IgD-negative memory B cell (primary cell): Measurements from ENCODE around the gene CYP46A1. TPM values are rescaled to one million over a fixed set of nuclear protein-coding genes. Genes with fewer than 3 reads are reported as not detected.

Experiments used
- H3K27ac Mint-ChIP-seq, 3 donors: one replicate each; pipeline ENCODE4 v1.8.0; 2020 to 2022; ENCODE audit warnings: mild to moderate bottlenecking in 3 of 3, mixed read lengths in 3 of 3, moderate library complexity in 1 of 3
- H3K27me3 Mint-ChIP-seq: one replicate; pipeline ENCODE4 v1.8.0; 2021; ENCODE audit warnings: mixed read lengths
- H3K36me3 Mint-ChIP-seq: one replicate; pipeline ENCODE4 v1.8.0; 2020; ENCODE audit warnings: mild to moderate bottlenecking, mixed read lengths
- H3K4me1 Mint-ChIP-seq, 3 donors: one replicate each; pipeline ENCODE4 v1.8.0; 2020 to 2022; ENCODE audit warnings: mixed read lengths in 3 of 3, mild to moderate bottlenecking in 1 of 3
- H3K4me3 Mint-ChIP-seq, 4 donors: one replicate each; pipeline ENCODE4 v1.8.0; 2020 to 2022; ENCODE audit warnings: mild to moderate bottlenecking in 4 of 4, mixed read lengths in 4 of 4, moderate library complexity in 3 of 4
- H3K9me3 Mint-ChIP-seq, 3 donors: one replicate each; pipeline ENCODE4 v1.8.0; 2020 to 2021; ENCODE audit warnings: mixed read lengths in 3 of 3, mild to moderate bottlenecking in 1 of 3
- polyA plus RNA-seq: library from polyadenylated mRNA; unstranded; fragments of 300-500 nt; fragmentation: Illumina TruSeq; gene quantifications from one replicate; pipeline ENCODE4 v1.2.3, GENCODE V29; 2021

Gene CYP46A1
- polyA plus RNA-seq, 1 donor from 2014 or later = not detected

DNA sequence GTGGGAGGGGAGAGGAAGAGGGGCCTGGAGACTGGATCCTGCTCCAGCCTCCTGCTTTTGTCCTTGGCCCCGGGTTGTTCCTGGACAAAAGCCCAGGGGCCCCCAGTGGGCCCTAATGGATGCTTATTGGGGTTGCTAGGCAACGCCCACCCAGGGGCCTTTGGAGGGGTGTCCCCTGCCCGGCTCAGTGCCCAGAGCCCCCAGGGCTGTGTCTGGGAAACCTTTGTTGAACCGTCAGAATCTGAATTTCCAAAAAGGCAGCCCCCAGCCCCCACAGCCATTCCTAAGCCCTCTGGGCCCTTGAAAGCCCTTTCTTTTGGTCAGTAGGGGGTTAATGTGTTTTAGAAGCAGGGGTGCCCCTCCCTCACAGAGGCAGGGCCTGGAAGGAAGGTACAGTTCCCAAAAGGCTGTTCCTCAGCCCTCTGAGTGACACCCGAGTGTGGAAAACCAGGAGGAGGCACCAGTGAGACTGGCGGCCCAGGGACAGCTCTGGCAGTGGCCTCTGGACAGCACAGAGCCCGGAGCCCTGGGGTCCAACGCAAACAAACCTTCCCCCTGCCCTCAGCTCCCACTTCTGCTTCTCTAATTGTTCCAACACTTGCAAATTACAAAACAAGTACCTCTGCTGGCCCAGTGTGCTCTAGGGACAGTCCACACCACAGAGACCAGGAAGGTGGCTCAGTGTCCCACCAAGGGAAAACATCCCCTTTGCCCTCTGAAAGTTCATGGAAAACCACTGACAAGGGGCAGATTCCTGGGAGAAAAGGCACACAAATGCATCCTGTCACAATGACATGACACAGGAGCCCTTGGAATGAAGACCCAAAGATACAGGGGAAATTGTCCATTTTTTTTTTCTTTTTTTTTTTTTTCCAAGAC is 19.8 kb upstream of the CYP46A1 start:
- H3K9me3 Mint-ChIP-seq = peaks cover 0 to 2% (median 0%) of the 10 kb centered on the region in 3 donors
- no peak overlapping the region for H3K27ac Mint-ChIP-seq
- H3K4me1 Mint-ChIP-seq = peaks cover 0 to 6% (median 0%) of the 10 kb centered on the region in 3 donors
- H3K4me3 Mint-ChIP-seq = peak overlapping the region in 1 of 4 donors; percentile 33
- H3K36me3 Mint-ChIP-seq = peaks cover 1% of the 10 kb centered on the region
- H3K27me3 Mint-ChIP-seq = peaks cover 33% of the 10 kb centered on the region

DNA sequence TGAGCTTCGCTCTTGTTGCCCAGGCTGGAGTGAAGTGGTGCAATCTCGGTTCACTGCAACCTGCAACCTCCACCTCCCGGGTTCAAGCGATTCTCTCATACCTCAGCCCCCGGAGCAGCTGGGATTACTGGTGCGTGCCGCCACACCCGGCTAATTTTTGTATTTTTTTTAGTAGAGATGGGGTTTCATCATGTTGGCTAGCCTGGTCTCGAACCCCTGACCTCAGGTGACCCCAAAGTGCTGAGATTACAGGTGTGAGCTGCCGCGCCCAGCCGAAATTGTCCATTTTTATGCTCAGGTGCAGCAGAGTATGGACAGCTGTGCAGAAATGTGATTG is 19.2 kb upstream of the CYP46A1 start:
- Mint-ChIP-seq H3K4me3 (no peak overlapping the region), H3K4me1 (peaks cover 0 to 6% (median 0%) of the 10 kb centered on the region in 3 donors), H3K27ac (no peak overlapping the region), H3K36me3 (peaks cover 1% of the 10 kb centered on the region), H3K9me3 (peaks cover 0 to 2% (median 0%) of the 10 kb centered on the region in 3 donors), H3K27me3 (peaks cover 33% of the 10 kb centered on the region)

DNA sequence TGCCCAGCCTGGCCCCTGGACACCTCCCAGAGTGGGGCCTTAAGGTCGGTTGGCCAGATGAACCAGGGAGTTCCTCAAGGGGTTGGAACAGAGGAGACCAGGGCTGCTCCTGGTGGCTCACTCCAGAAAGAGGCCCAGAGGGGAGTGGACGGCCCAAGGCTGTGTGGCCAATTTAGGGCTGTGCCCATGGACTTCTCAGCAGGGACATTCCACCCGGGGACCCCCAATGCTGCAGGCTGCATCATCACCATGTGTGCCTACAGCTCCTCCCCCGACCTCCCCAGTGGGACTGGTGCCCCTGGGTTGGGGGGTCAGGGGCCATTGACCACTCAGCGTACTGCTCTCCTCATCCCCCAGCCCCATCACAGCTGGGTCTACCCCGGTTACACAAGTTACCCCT is 17.6 kb upstream of the CYP46A1 start:
- Mint-ChIP-seq H3K4me3 (no peak overlapping the region), H3K36me3 (peaks cover 1% of the 10 kb centered on the region), H3K9me3 (peaks cover 0 to 2% (median 0%) of the 10 kb centered on the region in 3 donors), H3K27ac (no peak overlapping the region), H3K27me3 (peaks cover 23% of the 10 kb centered on the region), H3K4me1 (peaks cover 0 to 4% (median 1%) of the 10 kb centered on the region in 3 donors)

DNA sequence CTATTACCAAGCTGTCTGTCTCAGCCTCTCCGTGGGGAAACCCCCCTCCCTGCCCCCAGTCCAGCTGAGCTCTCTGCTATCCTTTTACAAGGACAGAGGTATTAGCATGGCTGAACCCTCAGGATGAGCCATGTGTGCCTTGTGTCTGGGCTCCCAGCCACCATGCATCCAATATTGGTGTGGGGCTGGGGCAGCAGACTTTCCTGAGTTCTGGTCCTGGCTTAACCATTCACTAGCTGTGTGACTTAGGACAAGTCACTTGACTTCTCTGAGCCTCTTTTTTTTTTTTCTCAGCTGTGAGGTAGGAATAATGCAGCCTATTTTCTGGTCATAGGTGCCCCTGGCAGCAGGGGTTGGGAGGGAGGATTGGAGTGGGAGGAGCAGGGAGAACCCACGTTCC is 17.1 kb upstream of the CYP46A1 start:
- Mint-ChIP-seq H3K4me1 (peaks cover 0 to 4% (median 1%) of the 10 kb centered on the region in 3 donors), H3K27ac (no peak overlapping the region), H3K9me3 (peaks cover 0 to 2% (median 0%) of the 10 kb centered on the region in 3 donors), H3K4me3 (no peak overlapping the region), H3K27me3 (peaks cover 20% of the 10 kb centered on the region), H3K36me3 (peaks cover 1% of the 10 kb centered on the region)

DNA sequence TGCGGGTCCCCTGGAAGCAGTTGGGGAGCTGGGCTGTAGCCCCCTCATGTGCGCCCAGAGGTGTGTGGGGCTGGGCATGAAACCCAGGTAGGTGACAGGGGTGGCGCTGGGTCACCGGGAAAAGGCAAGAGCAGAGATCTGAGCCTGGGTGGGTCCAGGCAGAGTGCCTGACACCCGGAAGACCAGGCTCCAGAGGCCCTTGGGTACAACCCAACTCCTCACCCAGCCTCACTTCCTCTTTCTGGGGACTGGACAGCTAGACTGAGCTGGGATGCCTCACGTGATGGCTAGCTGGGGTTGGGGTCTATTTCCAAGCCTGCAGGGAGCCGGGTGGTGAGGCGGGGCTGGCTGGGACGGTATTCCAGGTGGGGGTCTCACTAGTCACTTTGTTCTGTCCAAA is 16.3 kb upstream of the CYP46A1 start:
- Mint-ChIP-seq H3K4me3 (no peak overlapping the region), H3K9me3 (peaks cover 0 to 3% (median 0%) of the 10 kb centered on the region in 3 donors), H3K36me3 (peaks cover 1% of the 10 kb centered on the region), H3K4me1 (peaks cover 0 to 7% (median 5%) of the 10 kb centered on the region in 3 donors), H3K27ac (no peak overlapping the region), H3K27me3 (peaks cover 20% of the 10 kb centered on the region)

DNA sequence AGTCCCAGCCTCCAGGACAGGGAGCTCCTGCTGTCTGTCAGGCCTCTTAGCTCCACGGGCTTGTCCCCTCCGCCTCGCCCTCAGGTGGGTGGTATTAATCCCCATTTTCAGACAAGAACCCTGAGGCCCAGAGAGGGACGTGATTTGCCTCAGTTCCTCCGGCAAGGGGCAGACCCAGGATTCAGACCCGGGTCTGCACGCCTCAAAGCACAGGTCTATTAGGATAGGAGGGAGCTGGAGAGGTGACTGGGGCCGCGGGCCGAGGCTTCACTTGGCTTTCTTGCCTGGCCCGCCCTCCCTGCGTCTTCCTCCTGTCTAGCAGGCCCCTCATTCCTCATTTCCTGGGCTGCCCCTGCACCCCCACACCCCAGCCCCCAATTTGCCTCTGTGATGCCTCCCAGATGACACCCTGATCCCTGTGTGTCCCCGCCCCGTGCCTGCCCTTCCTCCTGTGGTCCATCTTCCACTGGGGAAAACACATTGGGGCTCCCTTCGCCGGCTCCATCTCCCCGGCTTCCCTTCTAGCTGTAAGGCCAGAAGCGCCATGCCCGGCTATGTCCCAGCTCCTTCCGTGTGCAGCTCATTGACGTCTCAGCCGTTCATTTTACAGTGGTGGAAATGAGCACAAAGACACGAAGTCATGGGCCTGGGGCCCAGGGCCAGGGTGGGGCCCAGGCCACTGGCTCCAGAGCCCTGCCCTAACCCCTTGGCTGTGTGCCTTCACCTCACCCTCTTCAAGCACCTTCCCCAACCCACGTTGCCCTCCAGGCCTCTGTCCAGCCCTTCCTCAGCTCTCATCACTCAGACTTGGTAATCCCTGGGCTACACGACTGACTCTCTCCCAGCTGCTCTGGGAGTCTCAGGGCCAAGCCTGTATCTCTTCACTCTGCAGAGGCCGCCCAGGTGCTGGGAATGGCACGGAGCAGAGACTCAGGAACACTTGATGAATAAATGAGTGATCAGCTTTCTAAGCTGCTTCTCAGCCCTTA is 15.5 kb upstream of the CYP46A1 start:
- peaks cover 0 to 3% (median 0%) of the 10 kb centered on the region in 3 donors for H3K9me3 Mint-ChIP-seq
- peaks cover 0 to 7% (median 5%) of the 10 kb centered on the region in 3 donors for H3K4me1 Mint-ChIP-seq
- peaks cover 1% of the 10 kb centered on the region for H3K36me3 Mint-ChIP-seq
- H3K4me3 Mint-ChIP-seq = no peak overlapping the region
- H3K27me3 Mint-ChIP-seq = peaks cover 13% of the 10 kb centered on the region
- no peak overlapping the region for H3K27ac Mint-ChIP-seq

DNA sequence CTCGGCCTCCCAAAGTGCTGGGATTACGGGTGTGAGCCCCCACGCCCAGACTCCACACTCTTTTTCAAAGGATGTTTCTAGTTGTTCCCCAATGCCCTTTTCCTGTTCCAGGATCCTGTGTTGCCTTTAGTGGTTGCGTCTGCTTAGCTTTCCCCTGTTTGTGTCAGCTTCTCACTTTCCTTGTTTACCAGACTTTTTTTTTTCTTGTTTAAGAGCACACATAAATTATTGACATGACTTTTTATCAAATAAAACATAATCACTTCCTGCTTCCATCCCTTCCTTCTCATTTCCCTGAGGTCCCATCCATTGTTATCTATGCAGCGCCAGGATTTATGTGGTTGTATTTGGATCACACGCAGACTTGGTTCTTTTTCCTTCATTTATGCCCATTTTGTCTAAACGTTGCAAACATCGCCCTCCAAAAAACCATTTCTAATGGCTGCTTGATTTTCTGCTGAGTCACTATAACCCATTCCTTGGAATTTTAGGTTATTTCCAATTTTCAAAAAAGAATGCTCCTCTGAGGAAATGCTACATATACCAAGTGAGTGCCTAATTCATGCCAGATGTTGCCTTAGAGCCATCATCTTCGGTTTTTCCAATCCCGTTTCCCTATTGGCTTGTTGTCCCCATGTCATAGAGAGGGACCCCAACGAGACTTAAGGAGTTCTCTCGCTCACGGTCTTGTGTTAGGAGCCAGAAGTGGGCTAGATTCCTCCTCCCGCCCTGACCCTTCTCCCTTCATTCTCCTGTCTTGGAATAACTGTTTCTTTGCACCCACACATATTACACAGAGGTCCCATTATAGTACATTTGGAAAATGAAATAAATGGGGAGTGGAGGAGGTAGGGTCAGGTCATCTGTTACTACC is 13.5 kb upstream of the CYP46A1 start:
- Mint-ChIP-seq H3K4me1 (peaks cover 0 to 5% (median 4%) of the 10 kb centered on the region in 3 donors), H3K36me3 (peaks cover 1% of the 10 kb centered on the region), H3K27ac (no peak overlapping the region), H3K9me3 (peaks cover 0 to 3% (median 0%) of the 10 kb centered on the region in 3 donors), H3K4me3 (no peak overlapping the region), H3K27me3 (peaks cover 7% of the 10 kb centered on the region)

DNA sequence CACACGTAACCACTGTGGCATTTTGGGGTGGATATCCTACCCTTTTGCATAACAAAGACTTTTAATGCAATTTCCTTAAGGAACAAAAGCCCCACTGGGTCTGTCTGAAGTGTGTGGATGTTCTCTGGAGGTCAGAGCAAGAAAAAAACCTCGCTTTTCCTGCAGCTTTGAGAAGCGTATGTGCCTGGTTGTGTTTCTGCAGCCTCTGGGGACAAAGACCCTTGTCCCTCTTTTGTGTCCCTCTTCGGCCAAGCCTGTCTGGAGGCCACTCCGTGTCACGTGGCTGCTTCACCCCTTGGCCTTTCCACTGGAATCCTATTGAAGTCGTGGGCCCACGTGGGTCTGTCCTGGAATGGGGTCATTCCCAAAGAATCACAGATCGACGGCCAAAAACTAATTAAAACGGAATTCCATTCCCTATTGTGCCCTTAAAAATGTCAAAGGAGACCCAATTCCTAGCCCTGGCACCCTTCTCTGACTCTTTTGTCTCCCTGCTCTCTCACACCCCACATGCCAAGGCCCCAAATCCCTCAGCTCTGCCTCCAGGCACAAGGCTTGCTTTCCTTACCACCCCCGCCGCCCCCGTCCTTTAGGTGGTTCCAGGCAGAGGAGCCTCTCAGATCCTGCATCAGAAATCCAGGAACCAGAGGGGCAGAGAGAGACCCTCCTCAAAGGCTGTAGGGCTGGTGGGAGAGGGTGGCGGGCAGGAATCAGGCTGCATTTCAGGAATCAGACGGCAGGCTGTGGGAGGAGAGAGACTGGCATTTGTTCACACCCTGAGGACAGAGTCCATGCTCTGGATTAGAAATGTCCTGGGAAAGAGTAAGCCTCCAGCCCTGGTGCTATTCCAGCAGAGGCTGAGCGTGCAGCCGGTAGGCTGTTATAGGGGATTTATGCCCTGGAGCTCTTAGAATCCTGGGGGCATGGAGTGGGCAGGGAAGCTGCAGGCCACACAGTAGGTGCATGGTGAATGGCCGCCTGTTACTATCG is 12.6 kb upstream of the CYP46A1 start:
- Mint-ChIP-seq H3K27me3 (peaks cover 7% of the 10 kb centered on the region), H3K36me3 (peaks cover 1% of the 10 kb centered on the region), H3K27ac (peak overlapping the region in 1 of 3 donors; percentile 77), H3K4me3 (no peak overlapping the region), H3K9me3 (peaks cover 0 to 3% (median 0%) of the 10 kb centered on the region in 3 donors), H3K4me1 (peaks cover 0 to 5% (median 4%) of the 10 kb centered on the region in 3 donors)

DNA sequence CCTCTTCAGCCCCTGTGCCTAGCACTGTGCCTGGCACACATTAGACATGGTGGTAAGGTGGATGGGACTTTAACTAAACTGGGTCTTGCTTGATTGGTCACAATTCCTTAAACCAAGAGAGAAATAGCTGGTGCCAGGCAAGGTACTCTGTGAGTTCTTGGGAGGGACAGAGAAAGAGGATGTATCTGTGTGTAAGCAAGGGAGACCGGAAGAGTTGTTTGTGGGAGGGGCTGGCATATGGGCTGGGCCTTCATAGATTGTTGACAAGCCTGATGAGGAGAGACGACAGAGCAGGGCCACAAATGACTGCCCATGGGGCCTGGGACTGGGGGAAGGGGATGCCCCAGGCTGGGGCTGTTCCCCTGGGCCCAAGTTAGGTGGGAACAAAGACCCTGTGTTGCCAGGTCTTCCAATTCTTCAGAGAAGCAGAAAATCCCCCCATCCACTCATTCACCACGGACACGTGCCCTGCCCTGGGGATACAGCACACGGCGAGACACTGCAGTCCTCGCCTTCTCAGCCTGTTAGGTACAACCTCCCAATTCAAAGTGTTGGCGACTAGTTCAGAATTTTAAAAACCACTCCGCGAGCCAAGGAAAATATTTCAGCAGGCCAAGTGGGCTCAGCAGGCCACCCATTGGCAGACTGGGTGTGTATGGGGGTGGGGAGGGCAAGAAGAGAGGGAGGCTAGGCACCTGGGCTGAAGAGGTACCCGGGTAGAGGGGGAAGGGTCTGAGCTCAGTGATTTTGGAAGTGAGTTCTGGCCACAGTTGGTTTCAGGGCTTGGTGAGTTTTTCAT is 11.4 kb upstream of the CYP46A1 start:
- Mint-ChIP-seq H3K9me3 (peaks cover 0 to 3% (median 2%) of the 10 kb centered on the region in 3 donors), H3K27me3 (peaks cover 7% of the 10 kb centered on the region), H3K27ac (peak overlapping the region in 1 of 3 donors; percentile 78), H3K36me3 (peaks cover under 1% of the 10 kb centered on the region), H3K4me3 (peak overlapping the region in 1 of 4 donors; percentile 70), H3K4me1 (peaks cover 0 to 5% (median 4%) of the 10 kb centered on the region in 3 donors)

DNA sequence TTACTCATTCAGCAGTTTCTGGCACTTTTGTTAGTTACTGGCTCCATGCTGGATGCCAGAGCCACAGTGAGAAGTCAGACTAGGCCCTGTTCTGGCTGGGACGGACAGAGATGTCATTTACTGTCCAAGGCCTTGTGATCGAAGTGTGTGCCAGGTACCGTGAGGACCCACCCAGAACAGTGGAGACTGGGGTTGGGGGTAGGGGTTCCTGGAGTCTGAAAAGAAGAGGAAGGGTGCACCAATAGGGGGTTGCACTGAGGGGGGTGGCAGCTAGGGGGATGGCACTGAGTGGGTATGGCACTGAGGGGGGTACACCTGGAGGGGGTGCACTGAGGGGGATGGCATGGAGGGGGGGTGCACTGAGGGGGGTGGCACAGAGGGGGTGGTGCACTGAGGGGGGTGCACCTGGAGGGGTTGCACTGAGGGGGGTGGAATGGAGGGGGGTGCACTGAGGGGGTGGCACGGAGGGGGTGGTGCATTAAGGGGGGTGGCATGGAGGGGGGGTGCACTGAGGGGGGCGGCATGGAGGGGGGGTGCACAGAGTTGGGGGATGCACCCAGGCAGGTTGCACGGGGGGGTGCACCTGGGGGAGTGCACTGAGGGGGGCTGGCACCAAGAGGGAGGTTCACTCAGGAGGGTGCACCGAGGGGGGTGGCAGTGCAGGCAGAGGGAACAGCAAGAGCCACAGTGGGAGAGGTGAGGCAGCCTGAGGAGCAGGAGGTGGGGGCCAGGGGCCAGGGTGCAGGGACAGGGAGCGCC is 10.6 kb upstream of the CYP46A1 start:
- H3K36me3 Mint-ChIP-seq = no peaks in the 10 kb centered on the region
- peaks cover 3 to 6% (median 5%) of the 10 kb centered on the region in 3 donors for H3K9me3 Mint-ChIP-seq
- peaks cover 7% of the 10 kb centered on the region for H3K27me3 Mint-ChIP-seq
- H3K4me1 Mint-ChIP-seq = peaks cover 0 to 5% (median 4%) of the 10 kb centered on the region in 3 donors
- no peak overlapping the region for H3K4me3 Mint-ChIP-seq
- peak overlapping the region in 1 of 3 donors; percentile 78 for H3K27ac Mint-ChIP-seq

DNA sequence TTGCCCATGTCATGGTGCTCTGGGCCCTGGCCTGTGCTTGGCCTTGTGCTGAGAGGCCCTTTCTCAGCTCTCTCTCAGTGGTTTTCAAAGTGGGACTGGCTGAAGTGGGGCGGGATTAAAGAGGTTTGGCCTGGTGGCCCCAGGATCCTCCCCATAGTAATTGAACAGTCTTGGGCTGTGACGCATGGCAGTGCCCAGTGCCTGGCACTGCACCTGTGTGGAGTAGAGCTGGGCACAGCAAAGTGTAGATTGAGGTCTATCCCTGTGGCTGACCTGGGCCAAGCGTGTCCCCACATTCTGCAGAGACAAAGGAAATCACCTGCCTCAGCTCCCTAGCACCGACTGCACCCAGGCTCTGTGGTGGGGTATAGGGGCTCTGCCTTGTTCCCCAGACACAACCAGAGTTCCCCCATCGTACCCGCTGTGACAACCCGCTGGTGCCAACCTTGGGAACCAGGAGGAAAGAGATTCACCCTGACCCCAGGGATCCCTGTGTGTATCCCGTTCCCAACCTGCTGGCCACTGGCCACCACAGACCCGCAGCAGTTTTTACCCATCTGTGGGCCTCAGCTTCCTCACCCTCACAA is 9.9 kb upstream of the CYP46A1 start:
- Mint-ChIP-seq H3K4me1 (peaks cover 0 to 5% (median 4%) of the 10 kb centered on the region in 3 donors), H3K36me3 (no peaks in the 10 kb centered on the region), H3K27ac (no peak overlapping the region), H3K4me3 (no peak overlapping the region), H3K27me3 (peaks cover 5% of the 10 kb centered on the region), H3K9me3 (peaks cover 3 to 10% (median 7%) of the 10 kb centered on the region in 3 donors)
